ENCODE results near the gene NEURL2. TPM values are rescaled to one million over a fixed set of nuclear protein-coding genes. Genes with fewer than 3 reads are reported as not detected.

The NEURL2 gene
- total RNA-seq, 1 donor, result 6.8 TPM

- DNase-seq (ENCODE audit: low read depth), result no peak
- H3K4me3 ChIP-seq (ENCODE audit: low read depth, low read length), result no peak overlapping the region
- TF ChIP-seq CTCF (IDR thresholded peaks at IDR 0.05; ENCODE audit: insufficient read depth, low read length), result no peak
These were observed 50.3 kb downstream of the NEURL2 start for GRCh38 chr20:45840700-45841198.

Other genes starting within 250 kb of the NEURL2 start
- gene WFDC11, start 221.0 kb downstream of the NEURL2 start, total RNA-seq (ENCODE audit: low replicate concordance), result not detected in 2 replicates
- not detected in 2 replicates for gene WFDC13, start 189.2 kb downstream of the NEURL2 start, total RNA-seq (ENCODE audit: low replicate concordance)
- gene WFDC10B, start 186.2 kb downstream of the NEURL2 start, total RNA-seq (ENCODE audit: low replicate concordance), result not detected in 2 replicates
- gene SPINT4, start 168.9 kb downstream of the NEURL2 start, total RNA-seq (ENCODE audit: low replicate concordance), result not detected in 2 replicates
- gene WFDC3, start 99.3 kb downstream of the NEURL2 start, total RNA-seq (ENCODE audit: low replicate concordance), result 0.18 TPM in 1 of 2 replicates, not detected in the other
- gene DNTTIP1, start 99.3 kb downstream of the NEURL2 start, total RNA-seq (ENCODE audit: low replicate concordance), result 17.4 and 26.4 TPM in 2 replicates
- 0.49 and 53.3 TPM in 2 replicates for gene UBE2C, start 78.6 kb downstream of the NEURL2 start, total RNA-seq (ENCODE audit: low replicate concordance)
- gene TNNC2, start 63.9 kb downstream of the NEURL2 start, total RNA-seq (ENCODE audit: low replicate concordance), result 0.45 and 1.8 TPM in 2 replicates
- gene SNX21, start 57.4 kb downstream of the NEURL2 start, total RNA-seq (ENCODE audit: low replicate concordance), result 88.8 and 90.7 TPM in 2 replicates
- gene ACOT8, start 33.8 kb downstream of the NEURL2 start, total RNA-seq (ENCODE audit: low replicate concordance), result 17.7 and 25.8 TPM in 2 replicates
- 1.9 and 4.3 TPM in 2 replicates for gene ZSWIM3, start 33.6 kb downstream of the NEURL2 start, total RNA-seq (ENCODE audit: low replicate concordance)
- gene ZSWIM1, start 10.0 kb downstream of the NEURL2 start, total RNA-seq (ENCODE audit: low replicate concordance), result 4.0 and 15.1 TPM in 2 replicates
- 2.1 and 9.6 TPM in 2 replicates for gene SPATA25, start 3.6 kb downstream of the NEURL2 start, total RNA-seq (ENCODE audit: low replicate concordance)
- 56.2 and 166 TPM in 2 replicates for gene CTSA, start 127 bp upstream of the NEURL2 start, total RNA-seq (ENCODE audit: low replicate concordance)
- 66.9 and 107 TPM in 2 replicates for gene PLTP, start 20.9 kb upstream of the NEURL2 start, total RNA-seq (ENCODE audit: low replicate concordance)
- gene PCIF1, start 43.5 kb upstream of the NEURL2 start, total RNA-seq (ENCODE audit: low replicate concordance), result 12.1 and 15.9 TPM in 2 replicates
- gene ZNF335, start 81.0 kb upstream of the NEURL2 start, total RNA-seq (ENCODE audit: low replicate concordance), result 18.2 and 20.9 TPM in 2 replicates
- gene MMP9, start 117.7 kb upstream of the NEURL2 start, total RNA-seq (ENCODE audit: low replicate concordance), result not detected in 2 replicates
- not detected in 2 replicates for gene SLC12A5, start 138.0 kb upstream of the NEURL2 start, total RNA-seq (ENCODE audit: low replicate concordance)
- gene NCOA5, start 198.8 kb upstream of the NEURL2 start, total RNA-seq (ENCODE audit: low replicate concordance), result 11.9 and 24.0 TPM in 2 replicates
- gene CD40, start 227.1 kb upstream of the NEURL2 start, total RNA-seq (ENCODE audit: low replicate concordance), result 0.45 and 1.5 TPM in 2 replicates